HepG2 (cell line): ENCODE data around the gene PPP1R18. TPM values are rescaled to one million over a fixed set of nuclear protein-coding genes. Genes with fewer than 3 reads are reported as not detected.

Experiments
- ATAC-seq: fragments of 200-7000 bp; cut with Tn5 transposase; 3 replicates; pipeline ENCODE4 v1.9.1; 2020; ENCODE audit warnings: mild to moderate bottlenecking, moderate library complexity
- BruUV-seq: library from RNA; stranded (reverse); fragments of 400-500 nt; replicated peaks from 2 replicates; lab custom pipeline; 2021; lab: Mats Ljungman, UMichigan
- CTCF ChIA-PET: fragments of 300-600 bp; formaldehyde crosslinking; extraction: SDS; loops from one replicate; lab custom pipeline; 2021; ENCODE audit warnings: low total read pairs, inconsistent platforms, low intra/inter-chr PET ratio; lab: Yijun Ruan, JAX
- POLR2A ChIA-PET: fragments of 350-600 bp; sonication (Branson Sonifier 250); formaldehyde crosslinking; loops from one replicate; lab custom pipeline; 2020; ENCODE audit warnings: antibody characterized with exemption, inconsistent platforms; lab: Yijun Ruan, JAX
- DNase-seq: peaks from one replicate; pipeline ENCODE4 v3.0.0-alpha.2; 2015; ENCODE audit warnings: low spot score
- FAIRE-seq: peaks from 3 replicates; lab custom pipeline; 2011; peaks lifted over from hg19 to GRCh38; lab: Jason Lieb, UNC
- H2AFZ ChIP-seq: one replicate; pipeline ENCODE4 v1.6.1; 2011; ENCODE audit warnings: low read length, inconsistent platforms
- H3K27ac ChIP-seq: fragments of 300-600 bp; 3 replicates; pipeline ENCODE4 v1.8.0; 2011; ENCODE audit warnings: mixed run types, mild to moderate bottlenecking, mixed read lengths, low read length, inconsistent platforms; ENCODE audit not compliant: insufficient read depth; ENCODE audit errors: extremely low read length
- H3K27me3 ChIP-seq, 2 experiments: fragments of 200-600 bp in 1 of 2; 2 replicates in 1 of 2; 3 replicates in 1 of 2; pipeline versions ENCODE4 v1.6.0 to v1.8.0; 2011; ENCODE audit warnings: low read length in 2 of 2, mild to moderate bottlenecking in 2 of 2, moderate library complexity in 2 of 2, inconsistent platforms in 1 of 2; ENCODE audit not compliant: insufficient read depth in 2 of 2, control insufficient read depth in 1 of 2
- H3K36me3 ChIP-seq, 2 experiments: fragments of 200-600 bp in 1 of 2; replicated peaks in 1 of 2; 2 replicates in 1 of 2; 3 replicates in 1 of 2; pipeline versions ENCODE4 v1.5.1 to v1.8.0; 2011; ENCODE audit warnings: low read length in 2 of 2, inconsistent platforms in 1 of 2; ENCODE audit not compliant: insufficient read depth in 2 of 2, control insufficient read depth in 1 of 2
- H3K4me1 ChIP-seq: 2 replicates; pipeline ENCODE4 v1.5.1; 2012; ENCODE audit warnings: low read length, inconsistent platforms; ENCODE audit not compliant: insufficient read depth
- H3K4me2 ChIP-seq: 2 replicates; pipeline ENCODE4 v1.6.0; 2011; ENCODE audit warnings: low read depth, low read length, inconsistent platforms
- H3K4me3 ChIP-seq, 3 experiments: fragments of 200-600 bp in 1 of 3; sonication (generic), shearing (Covaris generic) in 1 of 3; replicated peaks in 1 of 3; 2 replicates each; pipeline ENCODE4 v1.5.1; 2011 to 2016; ENCODE audit warnings: low read length in 3 of 3, inconsistent platforms in 2 of 3, low read depth in 2 of 3, mild to moderate bottlenecking in 2 of 3, control low read depth in 1 of 3, mixed read lengths in 1 of 3; ENCODE audit not compliant: insufficient read depth in 1 of 3
- H3K79me2 ChIP-seq: one replicate; pipeline ENCODE4 v1.6.1; 2011; ENCODE audit warnings: low read length, inconsistent platforms; ENCODE audit not compliant: insufficient read depth
- H3K9ac ChIP-seq: 2 replicates; pipeline ENCODE4 v1.6.0; 2011; ENCODE audit warnings: mild to moderate bottlenecking, low read depth, low read length, inconsistent platforms; ENCODE audit not compliant: insufficient read depth
- H3K9me3 ChIP-seq: 2 replicates; pipeline ENCODE4 v1.5.1; 2012; ENCODE audit warnings: mild to moderate bottlenecking, low read length
- H4K20me1 ChIP-seq: 2 replicates; pipeline ENCODE4 v1.6.0; 2011; ENCODE audit warnings: inconsistent platforms, mild to moderate bottlenecking, low read length, moderate library complexity; ENCODE audit not compliant: insufficient read depth
- FOXO4 ChIP-seq: sonication (generic); formaldehyde crosslinking; conservative IDR thresholded peaks from 2 replicates; pipeline ENCODE4 v1.8.1; 2023; ENCODE audit warnings: missing genetic modification reagents
- HOXA7 ChIP-seq: sonication (generic); formaldehyde crosslinking; IDR thresholded peaks from 2 replicates; pipeline ENCODE4 v1.8.1; 2022; ENCODE audit warnings: mild to moderate bottlenecking, missing genetic modification reagents, moderate library complexity
- MATR3 ChIP-seq: sonication (generic); formaldehyde crosslinking; IDR thresholded peaks from 2 replicates; pipeline ENCODE4 v1.4.0; 2020; ENCODE audit warnings: missing genetic modification reagents
- NCOA1 ChIP-seq: sonication (generic); formaldehyde crosslinking; IDR thresholded peaks from 2 replicates; pipeline ENCODE4 v1.9.0; 2021; ENCODE audit warnings: missing genetic modification reagents
- NFIB ChIP-seq: sonication (generic); formaldehyde crosslinking; IDR thresholded peaks from 2 replicates; pipeline ENCODE4 v1.9.0; 2021; ENCODE audit warnings: missing genetic modification reagents, mild to moderate bottlenecking, borderline replicate concordance
- NFYC ChIP-seq: IDR thresholded peaks from 2 replicates; pipeline ENCODE4 v1.6.1; 2016; ENCODE audit warnings: missing genetic modification reagents, missing compliant biosample characterization
- NPAS2 ChIP-seq: sonication (generic); formaldehyde crosslinking; IDR thresholded peaks from 2 replicates; pipeline ENCODE4 v1.8.0; 2022; ENCODE audit warnings: mild to moderate bottlenecking, missing genetic modification reagents, borderline replicate concordance
- ZMAT3 ChIP-seq: sonication (generic); formaldehyde crosslinking; conservative IDR thresholded peaks from 2 replicates; pipeline ENCODE4 v1.7.0; 2021; ENCODE audit warnings: missing genetic modification reagents
- ZNF503 ChIP-seq: sonication (generic); formaldehyde crosslinking; IDR thresholded peaks from 2 replicates; pipeline ENCODE4 v1.4.0; 2020; ENCODE audit warnings: missing genetic modification reagents
- ZNF605 ChIP-seq: sonication (generic); formaldehyde crosslinking; IDR thresholded peaks from 2 replicates; pipeline ENCODE4 v1.8.0; 2022; ENCODE audit warnings: mild to moderate bottlenecking, missing genetic modification reagents
- ZNF747 ChIP-seq: sonication (generic); formaldehyde crosslinking; IDR thresholded peaks from 2 replicates; pipeline ENCODE4 v1.8.1; 2023; ENCODE audit warnings: missing genetic modification reagents, mild to moderate bottlenecking, borderline replicate concordance
- WGBS: methylation state at CpG from one replicate; pipeline ENCODE4 v1.1.6; 2017; ENCODE audit warnings: low lambda C conversion rate; 5-methylcytosine and 5-hydroxymethylcytosine counted together
- in situ Hi-C: cut with HindIII; loops from 2 replicates; pipeline ENCODE4 v1.10.0; 2017; ENCODE audit warnings: low pct_unique_long_range_greater_than_20kb; ENCODE audit not compliant: extremely low pct_ligation_motif_present
- intact Hi-C: fragments of 100-400 bp; cut with micrococcal nuclease; formaldehyde crosslinking; loops from one replicate; pipeline ENCODE4 v1.10.0; 2022; ENCODE audit not compliant: unreplicated experiment
- polyA plus RNA-seq, 8 experiments: library from polyadenylated mRNA; depleted of rRNA in 3 of 8; stranded (reverse) in 7 of 8; unstranded in 1 of 8; fragments of >200 nt; fragmentation: Illumina TruSeq in 4 of 8; extraction: Trizol in 4 of 8; gene quantifications; 2 replicates each; pipeline versions ENCODE4 v1.2.1 to v1.2.3, GENCODE V29; 2011 to 2016; ENCODE audit warnings: low read depth in 4 of 8, missing spikeins in 1 of 8, mixed read lengths in 1 of 8; ENCODE audit not compliant: insufficient read depth in 1 of 8
- total RNA-seq, 5 experiments: library from RNA; depleted of rRNA; stranded (reverse); fragments of >200 nt; fragmentation: Illumina TruSeq; extraction: Trizol; gene quantifications; 2 replicates each; pipeline ENCODE4 v1.2.3, GENCODE V29; 2016; ENCODE audit warnings: low read depth in 1 of 5

Gene PPP1R18
- total and polyA plus RNA-seq, 2 of the 13 experiments (the other 11 are each of a cell fraction or from before 2014, with no cell fraction given): 4.9 to 9.2 TPM

GRCh38 chr6:30657454-30657853 is 29.0 kb downstream of the PPP1R18 start:
- Histone ChIP-seq H3K27me3 (no peaks in the 10 kb centered on the region), H3K9ac (no peak overlapping the region), H3K4me1 (peaks cover 53% of the 10 kb centered on the region), H3K27ac (peak overlapping the region; percentile 80), H2AFZ (no peak overlapping the region), H3K4me2 (no peak overlapping the region), H3K79me2 (no peaks in the 10 kb centered on the region), H4K20me1 (no peaks in the 10 kb centered on the region), H3K9me3 (no peaks in the 10 kb centered on the region), H3K4me3 (no peak overlapping the region), H3K36me3 (peaks cover 39 to 72% of the 10 kb centered on the region in 2 experiments)
- TF ChIP-seq HOXA7 (CRISPR knock-in tag) (no peak), FOXO4 (0 out of 2 replicates have a peak, but pooled peaks have one; percentile 13)
- intact Hi-C loops (loop anchor here (5.0 kb wide), 1 partner anchor 40 kb away; the partner anchor contains the start of genes MRPS18B and PPP1R10), in situ Hi-C loops (no loop called here)
- FAIRE-seq: no peak
- CTCF ChIA-PET: no interaction called here
- no peak for DNase-seq
- no TSS peak for BruUV-seq
- 0 out of 3 replicates have a peak, but pooled peaks have one; percentile 2 for ATAC-seq
- POLR2A ChIA-PET: interaction anchor here (1.4 to 4.8 kb wide), 4 partner anchors 9 to 39 kb away, joined by 3 to 26 read pairs (median 7); partner anchors contain the start of gene DHX16

- ChIA-PET CTCF (no interaction called here), POLR2A (interaction anchor here (1.5 to 4.8 kb wide), 7 partner anchors 8 to 43 kb away, joined by 4 to 36 read pairs (median 9); partner anchors contain the start of genes C6orf136, DHX16, MRPS18B and NRM)
- Histone ChIP-seq H3K4me3 (no peak overlapping the region), H3K9me3 (no peaks in the 10 kb centered on the region), H3K27ac (peak overlapping the region; percentile 80), H3K79me2 (no peaks in the 10 kb centered on the region), H3K27me3 (no peaks in the 10 kb centered on the region), H3K4me2 (no peak overlapping the region), H3K9ac (no peak overlapping the region), H4K20me1 (no peaks in the 10 kb centered on the region), H2AFZ (no peak overlapping the region), H3K36me3 (peaks cover 32 to 72% of the 10 kb centered on the region in 2 experiments), H3K4me1 (peaks cover 53% of the 10 kb centered on the region)
- FAIRE-seq (no peak), ATAC-seq (no peak), DNase-seq (no peak)
- intact Hi-C loops (loop anchor here (5.0 kb wide), 1 partner anchor 39 kb away; the partner anchor contains the start of genes MRPS18B and PPP1R10), in situ Hi-C loops (no loop called here)
- 90% methylated on average over 7 of the region's 7 CpGs for WGBS
- BruUV-seq: no TSS peak
- TF ChIP-seq NPAS2 (no peak), ZNF503 (CRISPR knock-in tag) (no peak), NFIB (CRISPR knock-in tag) (0 out of 2 replicates have a peak, but pooled peaks have one; percentile 13), MATR3 (CRISPR knock-in tag) (no peak), ZNF605 (CRISPR knock-in tag) (0 out of 2 replicates have a peak, but pooled peaks have one; percentile 45), NCOA1 (CRISPR knock-in tag) (no peak), ZNF747 (peak; percentile 32; the same call in 1 of the 2 replicates), NFYC (no peak), ZMAT3 (CRISPR knock-in tag) (no peak)
These were observed 29.9 kb downstream of the PPP1R18 start for GRCh38 chr6:30656513-30656912.
